ENCODE results near the gene ECM2. TPM values are rescaled to one million over a fixed set of nuclear protein-coding genes. Genes with fewer than 3 reads are reported as not detected.

Gene ECM2
- polyA plus RNA-seq, 1 of the 3 experiments (the other 2 are of a cell fraction) = 0.20 TPM

GRCh38 chr9:92504881-92505280 lies 30.9 kb downstream of the ECM2 start:
- TF ChIP-seq TEAD4 (IDR thresholded peaks at IDR 0.05; ENCODE audit: borderline replicate concordance, insufficient read depth) (no peak), REST (IDR thresholded peaks at IDR 0.05; ENCODE audit: low read depth, low read length) (no peak), RCOR1 (IDR thresholded peaks at IDR 0.05; ENCODE audit: low read length) (no peak), GABPA (IDR thresholded peaks at IDR 0.05; ENCODE audit: low read depth) (no peak), EP300 (IDR thresholded peaks at IDR 0.05; ENCODE audit: borderline replicate concordance in 1 of 2, low read depth in 1 of 2, low read length in 1 of 2) (no peak), RFX5 (IDR thresholded peaks at IDR 0.05; ENCODE audit: low read length) (no peak), SMC3 (IDR thresholded peaks at IDR 0.05; ENCODE audit: low read depth, low read length) (no peak), NRF1 (IDR thresholded peaks at IDR 0.05; ENCODE audit: low read depth, low read length) (no peak)
- H3F3A ChIP-seq (replicated peaks; ENCODE audit: insufficient read depth) = peaks cover 25% of the 10 kb centered on the region
- no peak overlapping the region for H3K9ac ChIP-seq
- DNase-seq = no peak
- H2AFZ ChIP-seq (ENCODE audit: low read depth) = peak overlapping the region; percentile 7; the same call in 1 of the 2 replicates
- CTCF ChIA-PET = interaction anchor here (0.6 kb wide), 1 partner anchor 617 kb away, joined by 3 read pairs; no protein-coding TSS in a partner anchor
- H3K9me2 ChIP-seq = no peaks in the 10 kb centered on the region
- no peaks in the 10 kb centered on the region for H3K9me3 ChIP-seq
- peak overlapping the region; percentile 34 to 79; a peak in 3 of 4 replicates for H3K27ac ChIP-seq (ENCODE audit: low read depth in 2 of 2, low read length in 1 of 2)
- 92% methylated on average over 2 of the region's 2 CpGs for WGBS (ENCODE audit: low lambda C conversion rate)
- peaks cover 16 to 24% of the 10 kb centered on the region in 2 experiments; a peak in 3 of 4 replicates for H3K4me1 ChIP-seq (ENCODE audit: control insufficient read depth in 1 of 2, insufficient read depth in 2 of 2, low read depth in 1 of 2, low read length in 1 of 2)
- no peak overlapping the region for H3K4me2 ChIP-seq
- H3K4me3 ChIP-seq (ENCODE audit: low read depth in 2 of 2, low read length in 1 of 2) = no peak overlapping the region
- H3K79me2 ChIP-seq (ENCODE audit: insufficient read depth) = no peaks in the 10 kb centered on the region
- POLR2A ChIA-PET = no interaction called here
- no peaks in the 10 kb centered on the region for H3K36me3 ChIP-seq (replicated peaks in 1 of 2; ENCODE audit: control insufficient read depth in 1 of 2, insufficient read depth in 2 of 2, low read length in 1 of 2)
- H4K20me1 ChIP-seq (ENCODE audit: insufficient read depth) = no peaks in the 10 kb centered on the region
- H3K27me3 ChIP-seq (ENCODE audit: insufficient read depth) = no peaks in the 10 kb centered on the region

- H3F3A ChIP-seq (replicated peaks; ENCODE audit: insufficient read depth) = peaks cover 25% of the 10 kb centered on the region
- H3K79me2 ChIP-seq (ENCODE audit: insufficient read depth) = no peaks in the 10 kb centered on the region
- no peak overlapping the region for H3K4me3 ChIP-seq (ENCODE audit: low read depth in 2 of 2, low read length in 1 of 2)
- H2AFZ ChIP-seq (ENCODE audit: low read depth) = no peak overlapping the region
- 89% methylated on average over 2 of the region's 2 CpGs for WGBS (ENCODE audit: low lambda C conversion rate)
- no peaks in the 10 kb centered on the region for H3K9me3 ChIP-seq
- no peaks in the 10 kb centered on the region for H3K36me3 ChIP-seq (replicated peaks in 1 of 2; ENCODE audit: control insufficient read depth in 1 of 2, insufficient read depth in 2 of 2, low read length in 1 of 2)
- ChIA-PET POLR2A (no interaction called here), CTCF (interaction anchor here (0.8 kb wide), 1 partner anchor 15 kb away, joined by 4 read pairs; no protein-coding TSS in a partner anchor)
- DNase-seq = no peak
- no peaks in the 10 kb centered on the region for H3K27me3 ChIP-seq (ENCODE audit: insufficient read depth)
- H3K4me1 ChIP-seq (ENCODE audit: control insufficient read depth in 1 of 2, insufficient read depth in 2 of 2, low read depth in 1 of 2, low read length in 1 of 2) = peaks cover 15 to 24% of the 10 kb centered on the region in 2 experiments; a peak in 3 of 4 replicates
- no peak for TF ChIP-seq YY1 (IDR thresholded peaks at IDR 0.05; ENCODE audit: low read depth)
- TF ChIP-seq POLR2AphosphoS5 (IDR thresholded peaks at IDR 0.05; ENCODE audit: low read depth, low read length) = no peak
- H3K4me2 ChIP-seq = no peak overlapping the region
- H3K9ac ChIP-seq = no peak overlapping the region
- no peaks in the 10 kb centered on the region for H3K9me2 ChIP-seq
- H3K27ac ChIP-seq (ENCODE audit: low read depth in 2 of 2, low read length in 1 of 2) = no peak overlapping the region
- no peaks in the 10 kb centered on the region for H4K20me1 ChIP-seq (ENCODE audit: insufficient read depth)
Measured at GRCh38 chr9:92503156-92503555, 32.6 kb downstream of the ECM2 start.

Data from SK-N-SH (cell line).